Neural crest cell (in vitro differentiated cells): Measurements from ENCODE around the gene EIF5A. TPM values are rescaled to one million over a fixed set of nuclear protein-coding genes. Genes with fewer than 3 reads are reported as not detected.

Source experiments
- DNase-seq: peaks from one replicate; pipeline ENCODE4 v3.0.0; 2021; ENCODE audit warnings: low read depth, mixed read lengths, low spot score
- H3K27ac Mint-ChIP-seq: one replicate; pipeline ENCODE4 v1.8.0; 2021; ENCODE audit warnings: mild to moderate bottlenecking, mixed read lengths; ENCODE audit not compliant: unreplicated experiment
- H3K27me3 Mint-ChIP-seq: 2 replicates; pipeline ENCODE4 v1.8.0; 2021; ENCODE audit warnings: low read depth, mild to moderate bottlenecking, mixed read lengths
- H3K36me3 Mint-ChIP-seq: 2 replicates; pipeline ENCODE4 v1.8.0; 2021; ENCODE audit warnings: low read depth, mild to moderate bottlenecking, mixed read lengths
- H3K4me1 Mint-ChIP-seq: 2 replicates; pipeline ENCODE4 v1.8.0; 2021; ENCODE audit warnings: mixed read lengths
- H3K4me3 Mint-ChIP-seq: one replicate; pipeline ENCODE4 v1.8.0; 2021; ENCODE audit warnings: mild to moderate bottlenecking, mixed read lengths
- H3K9me3 Mint-ChIP-seq: 2 replicates; pipeline ENCODE4 v1.8.0; 2021; ENCODE audit warnings: mixed read lengths
- total RNA-seq: library from RNA; stranded (reverse); gene quantifications from 2 replicates; pipeline ENCODE4 v1.2.1, GENCODE V29; 2021
- TF ChIP-seq, protein P1 (sequence below): fragments of 200-600 bp; sonication (generic); conservative IDR thresholded peaks from 2 replicates; pipeline ENCODE4 v1.5.0; 2021; ENCODE audit warnings: antibody characterized with exemption, mild to moderate bottlenecking

The EIF5A gene
- total RNA-seq, 1 donor from 2014 or later: 725 TPM

DNA sequence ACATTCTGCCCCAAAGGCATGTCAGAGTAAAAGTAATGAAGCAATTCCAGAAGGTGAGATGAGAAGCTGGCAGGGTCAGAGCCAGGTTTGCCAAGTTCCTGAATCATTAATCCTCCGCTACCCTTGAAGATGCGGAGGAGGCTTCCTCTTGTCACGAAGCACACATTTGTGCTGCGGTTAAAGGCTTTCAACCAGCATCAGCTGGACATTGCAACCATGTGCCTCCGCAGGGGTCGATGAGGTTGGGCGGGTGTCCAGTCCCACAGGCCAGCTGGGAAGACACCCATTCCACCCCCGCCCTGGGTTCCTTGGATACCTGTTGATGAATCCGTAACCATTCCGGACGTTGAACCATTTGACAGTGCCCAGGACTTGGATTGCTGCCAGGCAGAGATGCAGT, 14.3 kb upstream of the EIF5A start:
- DNase-seq: no peak
- no peaks in the 10 kb centered on the region for H3K36me3 Mint-ChIP-seq
- TF ChIP-seq, protein P1, sequence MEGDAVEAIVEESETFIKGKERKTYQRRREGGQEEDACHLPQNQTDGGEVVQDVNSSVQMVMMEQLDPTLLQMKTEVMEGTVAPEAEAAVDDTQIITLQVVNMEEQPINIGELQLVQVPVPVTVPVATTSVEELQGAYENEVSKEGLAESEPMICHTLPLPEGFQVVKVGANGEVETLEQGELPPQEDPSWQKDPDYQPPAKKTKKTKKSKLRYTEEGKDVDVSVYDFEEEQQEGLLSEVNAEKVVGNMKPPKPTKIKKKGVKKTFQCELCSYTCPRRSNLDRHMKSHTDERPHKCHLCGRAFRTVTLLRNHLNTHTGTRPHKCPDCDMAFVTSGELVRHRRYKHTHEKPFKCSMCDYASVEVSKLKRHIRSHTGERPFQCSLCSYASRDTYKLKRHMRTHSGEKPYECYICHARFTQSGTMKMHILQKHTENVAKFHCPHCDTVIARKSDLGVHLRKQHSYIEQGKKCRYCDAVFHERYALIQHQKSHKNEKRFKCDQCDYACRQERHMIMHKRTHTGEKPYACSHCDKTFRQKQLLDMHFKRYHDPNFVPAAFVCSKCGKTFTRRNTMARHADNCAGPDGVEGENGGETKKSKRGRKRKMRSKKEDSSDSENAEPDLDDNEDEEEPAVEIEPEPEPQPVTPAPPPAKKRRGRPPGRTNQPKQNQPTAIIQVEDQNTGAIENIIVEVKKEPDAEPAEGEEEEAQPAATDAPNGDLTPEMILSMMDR: no peak
- H3K9me3 Mint-ChIP-seq: no peaks in the 10 kb centered on the region
- H3K27me3 Mint-ChIP-seq: peaks cover 70% of the 10 kb centered on the region
- peaks cover 21% of the 10 kb centered on the region for H3K4me1 Mint-ChIP-seq
- peak overlapping the region; percentile 52 for H3K4me3 Mint-ChIP-seq
- H3K27ac Mint-ChIP-seq: no peak overlapping the region

DNA sequence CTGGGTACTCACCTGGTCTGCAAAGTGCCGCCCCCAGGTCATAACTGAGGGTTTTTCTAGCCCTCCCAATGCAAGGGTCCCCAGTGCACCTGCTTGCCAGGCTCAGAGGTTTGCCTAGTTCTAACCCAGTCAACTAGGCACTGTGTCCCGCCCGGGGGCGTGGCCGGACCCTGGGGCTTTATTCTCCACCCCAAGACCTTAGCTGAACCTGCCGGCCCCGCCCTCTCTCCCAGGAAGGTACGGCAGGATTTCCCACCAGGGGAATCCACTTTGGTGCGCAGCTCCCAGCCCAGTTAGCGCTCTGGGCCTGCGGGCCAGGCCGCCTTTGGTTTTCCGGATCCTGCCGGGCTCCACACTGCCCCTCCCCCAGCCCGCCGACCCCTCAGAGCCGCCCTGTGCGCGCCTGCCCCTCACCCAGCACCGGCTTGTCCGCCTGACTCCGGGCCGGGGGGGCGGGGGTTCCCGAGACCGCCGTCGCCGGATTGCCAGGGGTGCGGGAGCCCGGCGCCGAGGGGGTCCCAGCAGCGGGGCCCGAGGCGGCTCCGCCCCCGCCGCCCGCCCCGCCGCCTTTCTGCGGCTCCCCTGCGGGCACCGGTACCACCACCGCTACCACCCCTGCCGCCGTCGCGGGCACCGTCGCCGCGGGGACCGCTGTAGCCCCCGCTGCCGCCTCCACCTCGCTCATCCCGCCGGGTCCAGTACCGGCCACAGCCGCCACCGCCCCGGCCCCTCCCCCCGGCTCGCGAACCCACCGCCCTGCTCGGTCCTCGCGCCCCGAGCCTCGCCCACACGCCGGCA, 13.4 kb upstream of the EIF5A start:
- Mint-ChIP-seq H3K9me3 (no peaks in the 10 kb centered on the region), H3K4me3 (peak overlapping the region; percentile 52), H3K36me3 (no peaks in the 10 kb centered on the region), H3K27ac (no peak overlapping the region), H3K27me3 (peaks cover 74% of the 10 kb centered on the region), H3K4me1 (peaks cover 21% of the 10 kb centered on the region)
- TF ChIP-seq, protein P1: no peak
- no peak for DNase-seq

DNA sequence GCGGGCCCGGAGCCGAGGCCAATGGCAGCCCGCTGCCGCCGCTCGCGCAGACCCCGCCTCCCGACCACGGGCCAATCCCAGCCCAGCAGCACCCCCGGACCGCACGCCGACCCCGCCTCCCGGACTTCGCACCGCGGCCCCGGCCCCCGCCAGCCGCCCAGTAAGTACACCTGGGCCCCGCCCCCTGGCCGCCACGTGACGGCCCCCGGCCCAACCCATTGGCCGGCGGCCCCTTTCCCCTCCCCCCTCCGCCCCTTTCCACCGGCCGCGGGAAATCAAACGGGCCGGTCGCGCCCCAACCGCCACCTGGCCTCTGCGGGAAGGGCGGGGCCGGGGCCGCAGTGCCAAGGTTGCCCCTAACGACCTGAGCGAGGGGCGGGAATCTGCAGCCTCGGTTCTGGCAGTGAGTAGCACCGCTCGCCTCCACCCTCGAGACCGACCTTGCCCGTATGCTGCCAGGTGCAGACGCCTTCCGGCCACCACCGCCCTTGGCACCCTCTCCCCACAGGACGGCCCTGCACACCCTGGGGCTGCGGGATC, 12.7 kb upstream of the EIF5A start, which contains the start of gene YBX2:
TSS of gene YBX2 (minus strand) at position 26 of the 540 bp plus-strand sequence. CDS start 139 bp downstream, outside the sequence.
- TF ChIP-seq, protein P1: no peak
- Mint-ChIP-seq H3K27me3 (peaks cover 74% of the 10 kb centered on the region), H3K9me3 (no peaks in the 10 kb centered on the region), H3K27ac (no peak within 1 kb of the TSS), H3K36me3 (no peaks in the 10 kb centered on the region), H3K4me3 (peak within 1 kb of the TSS; percentile 76), H3K4me1 (peaks cover 21% of the 10 kb centered on the region)
- DNase-seq: peak; percentile 54

DNA sequence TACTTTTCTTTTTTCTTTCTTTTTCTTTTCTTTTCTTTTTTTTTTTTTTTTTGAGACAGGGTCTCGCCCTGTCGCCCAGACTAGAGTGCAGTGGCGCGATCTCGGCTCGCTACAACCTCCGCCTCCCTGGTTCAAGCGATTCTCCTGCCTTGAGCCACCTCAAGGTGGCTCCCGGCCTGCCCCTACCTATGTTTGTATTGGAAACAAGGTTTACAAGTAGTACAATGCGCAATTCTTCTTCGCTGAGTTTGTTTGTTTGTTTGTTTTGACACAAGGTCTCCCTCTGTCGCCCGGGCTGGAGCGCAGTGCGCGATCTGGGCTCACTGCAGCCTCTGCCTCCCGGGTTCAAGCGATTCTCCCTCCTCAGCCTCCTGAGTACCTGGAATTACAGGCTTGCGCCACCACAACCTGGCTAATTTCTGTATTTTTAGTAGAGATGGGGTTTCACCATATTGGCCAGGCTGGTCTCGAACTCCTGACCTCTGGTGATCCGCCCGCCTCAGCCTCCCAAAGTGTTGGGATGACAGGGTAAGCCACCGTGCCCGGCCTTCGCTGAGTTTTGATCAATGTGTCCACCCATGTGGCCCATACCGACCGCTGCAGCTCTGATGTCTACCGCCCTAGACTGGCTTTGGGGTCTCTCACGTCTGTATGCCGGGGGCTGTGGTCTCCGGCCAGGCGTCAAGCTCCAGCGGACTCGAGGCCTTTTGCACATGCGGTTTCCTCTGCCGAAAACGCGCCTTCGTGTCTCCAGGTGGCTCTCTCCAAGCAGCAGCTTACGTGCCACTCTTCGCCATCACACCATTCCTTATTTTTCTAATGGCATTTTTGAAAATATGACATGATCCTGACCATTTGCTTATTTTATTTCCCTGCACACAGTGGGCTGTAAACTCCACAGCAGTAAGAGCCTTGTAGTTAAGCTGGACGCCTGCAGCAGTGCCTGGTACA, 11.9 kb upstream of the EIF5A start:
- TF ChIP-seq, protein P1: no peak
- Mint-ChIP-seq H3K4me1 (peaks cover 21% of the 10 kb centered on the region), H3K36me3 (no peaks in the 10 kb centered on the region), H3K27me3 (peaks cover 72% of the 10 kb centered on the region), H3K27ac (no peak overlapping the region), H3K9me3 (no peaks in the 10 kb centered on the region), H3K4me3 (peak overlapping the region; percentile 76)
- DNase-seq: no peak

DNA sequence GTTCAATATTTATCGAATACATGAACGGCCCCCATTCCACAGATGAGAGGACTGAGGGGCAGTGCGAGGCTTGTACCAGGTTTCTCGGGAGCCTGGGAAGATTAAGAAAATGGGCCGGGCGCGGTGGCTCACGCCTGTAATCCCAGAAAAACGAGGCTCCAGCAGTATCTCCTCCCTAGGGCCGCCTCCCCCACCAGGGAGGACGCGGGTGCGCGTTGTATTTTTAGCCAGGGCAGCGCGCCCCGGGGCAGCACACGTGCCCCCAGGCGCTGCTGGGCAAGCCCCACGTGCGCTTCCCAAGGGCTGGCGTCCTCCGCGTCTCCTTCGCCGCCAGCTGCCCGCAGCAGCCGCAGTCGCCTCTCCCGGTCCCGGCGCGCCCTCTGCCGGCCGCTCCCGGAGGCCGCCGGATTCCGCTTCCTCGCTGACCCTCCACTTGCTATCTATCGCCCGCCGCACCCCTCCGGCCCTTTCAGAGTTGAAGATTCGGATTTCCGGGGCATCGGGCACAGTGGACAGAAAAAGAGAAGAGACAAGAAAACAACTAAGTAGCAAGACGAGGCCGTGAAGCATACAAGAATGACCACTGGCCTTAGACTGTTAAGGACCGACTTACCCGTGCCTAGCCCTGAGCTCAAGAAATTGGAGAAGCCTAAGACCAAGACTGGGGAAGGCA, 11.1 kb upstream of the EIF5A start:
- Mint-ChIP-seq H3K9me3 (no peaks in the 10 kb centered on the region), H3K27ac (no peak overlapping the region), H3K4me3 (peak overlapping the region; percentile 44), H3K36me3 (no peaks in the 10 kb centered on the region), H3K27me3 (peaks cover 63% of the 10 kb centered on the region), H3K4me1 (peaks cover 21% of the 10 kb centered on the region)
- TF ChIP-seq, protein P1: peak; percentile 96
- peak; percentile 87 for DNase-seq
